Kasumi-1 (cell line): Measurements from ENCODE around the gene SRP54.
"Not testable (repeated sequence)": the region's sequence is repeated elsewhere in the genome, so short reads cannot be mapped to it uniquely, and the experiment has no call there.

Source experiments
- DNase-seq, 2 experiments: peaks; one replicate each; lab custom pipeline; 2025; lab: John Stamatoyannopoulos, UW

Gene SRP54

GRCh38 chr14:34982421-34983147 lies at the start of gene SRP54:
Gene SRP54, plus strand, starts transcription at chr14:34982992. Its CDS starts 13,718 bp downstream, at chr14:34996710.
- DNase-seq = peak; percentile 97 to 98

GRCh38 chr14:34933301-34933700 lies 49.5 kb upstream of the SRP54 start:
- no peak for DNase-seq

- peak; percentile 14 to 19 for DNase-seq
These were observed 47.3 kb upstream of the SRP54 start for GRCh38 chr14:34935488-34935887.

GRCh38 chr14:34937442-34937841 lies 45.4 kb upstream of the SRP54 start:
- no peak for DNase-seq

- DNase-seq = no peak
These were observed 44.9 kb upstream of the SRP54 start for GRCh38 chr14:34937876-34938275.

GRCh38 chr14:34943506-34943905 lies 39.3 kb upstream of the SRP54 start:
- DNase-seq = no peak

GRCh38 chr14:34944744-34945143 lies 38.0 kb upstream of the SRP54 start:
- no peak for DNase-seq

- DNase-seq = no peak
These were observed 36.1 kb upstream of the SRP54 start for GRCh38 chr14:34946699-34947098.

GRCh38 chr14:34951286-34951685 lies 31.5 kb upstream of the SRP54 start:
- no peak for DNase-seq

GRCh38 chr14:34956931-34957330 lies 25.9 kb upstream of the SRP54 start:
- DNase-seq = no peak

GRCh38 chr14:34957771-34958286 lies 25.0 kb upstream of the SRP54 start:
- DNase-seq = no peak

GRCh38 chr14:34962106-34962505 lies 20.7 kb upstream of the SRP54 start:
- not testable (repeated sequence) for DNase-seq

GRCh38 chr14:34964977-34965764 lies 17.6 kb upstream of the SRP54 start:
- peak; percentile 34 to 56 for DNase-seq

- no peak for DNase-seq
These were observed 16.9 kb upstream of the SRP54 start for GRCh38 chr14:34965912-34966311.

GRCh38 chr14:34966413-34966812 lies 16.4 kb upstream of the SRP54 start:
- DNase-seq = no peak

GRCh38 chr14:34970665-34971064 lies 12.1 kb upstream of the SRP54 start:
- DNase-seq = no peak

GRCh38 chr14:34971381-34971780 lies 11.4 kb upstream of the SRP54 start:
- no peak for DNase-seq

GRCh38 chr14:34971801-34972200 lies 11.0 kb upstream of the SRP54 start:
- no peak for DNase-seq

GRCh38 chr14:34978444-34978843 lies 4.3 kb upstream of the SRP54 start:
- DNase-seq = no peak

GRCh38 chr14:34980337-34980900 lies 2.4 kb upstream of the SRP54 start:
- no peak for DNase-seq

- DNase-seq = peak; percentile 61 to 74
These were observed 910 bp upstream of the SRP54 start for GRCh38 chr14:34981743-34982420.

GRCh38 chr14:34983148-34983760 lies 462 bp downstream of the SRP54 start:
- DNase-seq = peak in 1 of 2 experiments; percentile 40
